ENCODE data around the gene IL1RAPL2. TPM values are rescaled to one million over a fixed set of nuclear protein-coding genes. Genes with fewer than 3 reads are reported as not detected.

Gene IL1RAPL2
- total and polyA plus RNA-seq, 11 donors = 0.08 to 0.16 (median 0.10) TPM; not detected in 8

GRCh38 chrX:105126201-105126600 is 560.2 kb downstream of the IL1RAPL2 start:
- ATAC-seq (no peak), DNase-seq (no peak)
- TF ChIP-seq CTCF (IDR thresholded peaks at IDR 0.05) = no peak
- no peak for TF ChIP-seq POLR2A (IDR thresholded peaks at IDR 0.05)
- no peak overlapping the region for H3K27ac ChIP-seq
- H3K27me3 ChIP-seq = peaks cover 0 to 25% (median 0%) of the 10 kb centered on the region in 9 donors
- no peak overlapping the region for H3K4me3 ChIP-seq
- no peaks in the 10 kb centered on the region for H3K4me1 ChIP-seq
- no peaks in the 10 kb centered on the region for H3K9me3 ChIP-seq
- no peaks in the 10 kb centered on the region for H3K36me3 ChIP-seq
- intact Hi-C loops (cut with DNase I) = no loop called here

GRCh38 chrX:105134273-105134672 is 568.3 kb downstream of the IL1RAPL2 start:
- DNase-seq (no peak), ATAC-seq (no peak)
- Histone ChIP-seq H3K4me3 (no peak overlapping the region), H3K36me3 (no peaks in the 10 kb centered on the region), H3K27me3 (peaks cover 0 to 22% (median 0%) of the 10 kb centered on the region in 9 donors), H3K4me1 (no peaks in the 10 kb centered on the region), H3K9me3 (no peaks in the 10 kb centered on the region), H3K27ac (no peak overlapping the region)
- intact Hi-C loops (cut with DNase I) = no loop called here
- TF ChIP-seq POLR2A (IDR thresholded peaks at IDR 0.05) = no peak
- no peak for TF ChIP-seq CTCF (IDR thresholded peaks at IDR 0.05)

GRCh38 chrX:105136786-105137185 is 570.8 kb downstream of the IL1RAPL2 start:
- Histone ChIP-seq H3K4me1 (no peaks in the 10 kb centered on the region), H3K9me3 (no peaks in the 10 kb centered on the region), H3K27ac (no peak overlapping the region), H3K36me3 (no peaks in the 10 kb centered on the region), H3K4me3 (no peak overlapping the region), H3K27me3 (peaks cover 0 to 12% (median 0%) of the 10 kb centered on the region in 9 donors)
- intact Hi-C loops (cut with DNase I) = no loop called here
- ATAC-seq = no peak
- TF ChIP-seq CTCF (IDR thresholded peaks at IDR 0.05) (no peak), POLR2A (IDR thresholded peaks at IDR 0.05) (no peak)
- DNase-seq = no peak

- no peaks in the 10 kb centered on the region for H3K36me3 ChIP-seq
- intact Hi-C loops (cut with DNase I) = no loop called here
- DNase-seq = no peak
- H3K27me3 ChIP-seq = peaks cover 0 to 4% (median 0%) of the 10 kb centered on the region in 9 donors
- no peak for ATAC-seq
- H3K4me1 ChIP-seq = no peaks in the 10 kb centered on the region
- no peak overlapping the region for H3K4me3 ChIP-seq
- no peak overlapping the region for H3K27ac ChIP-seq
- TF ChIP-seq POLR2A (IDR thresholded peaks at IDR 0.05) = no peak
- no peak for TF ChIP-seq CTCF (IDR thresholded peaks at IDR 0.05)
- WGBS, 4 donors = 86 to 94% (median 90%) methylated on average over 1 of the region's 1 CpG
- peaks cover 0 to 12% (median 0%) of the 10 kb centered on the region in 12 donors for H3K9me3 ChIP-seq
Observed at GRCh38 chrX:105150036-105150435, 584.0 kb downstream of the IL1RAPL2 start.

Measured in heart left ventricle (tissue), 16 donors.